ENCODE measurements around the gene KRT33B.

Gene KRT33B

DNA sequence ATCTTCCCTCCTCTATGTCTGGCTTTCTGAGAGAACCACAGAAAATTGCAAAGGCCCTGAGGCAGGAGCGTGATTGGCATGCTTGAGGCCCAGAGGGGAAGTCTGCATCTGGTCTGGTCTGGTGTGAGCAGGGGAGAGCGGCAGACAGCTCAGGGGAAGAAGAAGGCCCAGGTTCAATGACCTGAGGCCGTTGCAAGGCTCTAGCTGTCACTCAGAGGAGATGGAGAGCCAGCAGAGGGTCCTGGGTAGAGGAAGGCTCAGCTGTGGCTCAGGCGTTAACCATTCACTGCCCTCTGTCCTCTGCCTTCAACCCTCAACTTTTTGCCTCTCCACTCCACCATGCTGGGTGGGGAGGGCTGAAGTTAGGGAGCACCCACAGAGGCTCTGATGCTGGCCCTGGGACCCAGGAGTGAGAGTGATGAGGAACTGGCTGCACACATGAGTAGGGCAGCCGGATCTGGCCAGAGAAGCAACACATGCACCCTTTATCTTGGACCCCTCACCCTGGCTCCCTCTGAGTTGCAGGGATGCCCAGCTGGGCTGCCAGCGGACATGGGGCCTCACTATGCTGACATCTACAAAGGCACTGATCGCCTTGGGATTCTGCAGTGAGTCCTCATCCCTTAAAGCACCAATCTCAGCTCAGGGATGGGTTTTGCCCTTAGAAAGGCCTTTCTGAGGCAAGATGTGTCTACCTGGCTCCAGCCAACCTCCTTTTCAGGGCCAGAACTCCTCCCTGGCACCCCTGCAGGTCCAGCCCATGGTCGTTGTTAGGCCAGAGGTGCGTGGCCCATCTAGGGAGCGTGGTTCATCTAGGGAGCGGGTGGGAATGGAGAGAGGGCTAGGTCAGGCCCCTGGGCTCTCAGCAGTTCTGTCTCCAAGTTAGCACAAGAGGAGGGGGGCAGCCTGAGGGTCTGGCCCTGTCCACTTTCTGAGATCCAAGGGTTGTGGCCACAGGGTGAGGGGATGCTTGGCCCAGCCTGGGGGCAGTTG is 46.4 kb downstream of the KRT33B start:
- DNase-seq, result no peak

DNA sequence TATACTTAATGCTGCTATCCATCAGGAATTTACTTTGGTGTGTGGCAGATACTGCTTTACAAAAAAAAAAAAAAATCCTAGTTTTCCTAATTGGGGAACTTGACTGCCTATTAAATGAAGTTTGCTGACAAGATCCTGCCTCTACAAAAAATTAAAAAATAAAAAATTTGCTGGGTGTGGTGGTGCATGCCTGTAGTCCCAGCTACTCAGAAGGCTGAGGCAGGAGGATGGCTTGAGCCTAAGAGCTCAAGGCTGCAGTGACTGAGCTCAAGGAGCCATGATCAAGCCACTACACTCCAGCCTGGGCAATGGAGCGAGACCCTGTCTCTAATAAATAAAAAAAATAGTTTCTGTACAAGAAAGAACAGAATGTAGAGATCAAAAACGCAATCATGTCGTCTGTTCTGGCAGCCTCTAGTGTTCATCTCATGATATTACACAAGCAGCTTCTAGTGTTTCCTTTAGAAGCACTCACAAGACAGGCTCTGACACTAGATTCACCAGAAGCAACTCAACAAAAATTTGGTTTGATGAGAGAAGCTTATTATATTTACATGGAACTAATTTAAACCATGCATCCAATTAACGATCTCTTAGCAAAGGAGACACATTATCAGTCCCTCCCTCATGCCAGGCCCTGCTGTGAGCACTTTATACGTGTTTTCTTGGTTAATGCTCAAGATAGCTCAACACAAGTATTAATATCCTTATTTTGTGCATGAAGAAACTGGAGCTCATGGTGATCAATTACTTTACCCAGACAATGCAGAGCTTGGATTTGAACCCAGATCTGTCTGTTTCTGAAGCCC is 47.3 kb downstream of the KRT33B start:
- no peak for DNase-seq

DNA sequence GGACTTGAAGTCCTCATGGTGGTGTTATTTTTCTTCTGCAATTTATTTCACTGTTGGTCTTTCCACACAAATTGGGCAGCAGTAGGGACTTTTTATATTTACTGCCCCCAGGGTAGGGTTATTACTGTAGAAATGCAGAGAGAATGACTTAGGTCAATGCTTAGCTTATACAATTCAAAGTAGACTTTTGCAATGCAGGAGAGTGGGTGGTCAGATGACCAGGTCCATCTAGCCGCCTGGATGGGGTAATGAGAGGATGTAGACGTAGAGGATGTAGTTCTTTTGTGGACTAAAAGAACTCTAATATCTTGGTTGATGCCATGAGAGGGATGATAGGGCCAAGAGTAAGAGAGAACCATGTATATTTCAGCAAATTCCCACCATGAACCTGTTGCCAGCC is 51.4 kb downstream of the KRT33B start:
- no peak for DNase-seq

DNA sequence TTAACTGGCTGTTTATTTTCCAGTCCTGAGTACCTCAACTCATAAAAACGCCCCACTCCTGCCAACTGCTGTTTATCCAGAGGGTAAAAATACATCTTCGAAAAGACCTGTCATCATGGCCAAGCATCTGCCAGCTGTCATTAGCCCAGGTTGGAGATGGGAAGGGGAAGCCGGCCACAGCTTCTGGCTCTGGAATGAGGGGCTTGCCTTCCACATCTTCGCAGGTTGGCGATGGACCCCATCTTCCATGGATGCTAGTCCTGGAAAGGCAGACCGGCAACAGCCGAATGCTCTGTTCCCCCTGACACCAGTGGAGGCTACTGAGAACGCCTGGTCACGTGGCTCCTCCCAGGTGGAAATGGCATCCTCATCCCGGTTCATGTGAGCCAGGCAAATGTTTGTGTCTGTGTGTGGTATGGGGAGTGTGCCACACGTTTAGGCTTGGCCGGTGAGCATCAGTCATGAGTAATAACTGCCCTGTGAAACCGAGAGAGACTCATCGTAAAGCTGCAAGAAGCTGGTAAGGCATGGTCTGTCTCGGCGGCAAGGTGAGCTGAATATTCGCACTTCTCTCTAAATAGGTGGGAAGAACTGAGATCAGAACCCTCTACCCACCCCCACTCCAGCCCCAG is 53.7 kb downstream of the KRT33B start:
- DNase-seq, result no peak

DNA sequence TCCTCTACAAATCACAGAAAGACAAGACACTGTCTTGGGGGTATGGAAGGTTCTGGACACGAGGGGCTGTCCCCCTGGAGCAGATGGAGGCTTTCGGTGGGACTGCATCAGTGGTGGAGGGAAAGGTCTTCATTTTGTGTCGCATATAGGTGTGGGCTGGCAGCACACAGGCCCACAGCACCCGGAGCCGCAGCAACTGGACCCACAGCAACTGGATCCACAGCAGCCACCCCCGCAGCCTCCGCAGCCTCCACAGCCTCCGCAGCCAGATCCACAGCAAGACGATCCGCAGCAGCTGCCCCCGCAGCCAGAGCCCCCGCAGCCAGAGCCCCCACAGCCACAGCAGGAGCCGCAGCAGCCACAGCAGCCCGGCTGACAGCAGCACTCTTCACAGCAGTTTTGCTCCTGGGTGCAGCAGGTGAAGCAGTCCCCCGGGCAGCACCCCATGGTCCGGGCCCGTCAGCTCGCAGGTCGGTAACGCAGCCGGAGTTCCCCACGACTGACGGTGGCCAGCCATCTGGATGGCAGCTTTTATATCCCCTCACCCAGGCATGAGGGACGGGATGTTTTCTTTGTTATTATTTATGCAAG is 54.3 kb downstream of the KRT33B start, which contains the start of gene KRTAP17-1:
Gene KRTAP17-1 (minus strand): TSS at position 507 of the 591 bp plus-strand sequence. CDS start 60 bp downstream, at position 447.
- DNase-seq, result no peak

Measured in activated naive CD4-positive, alpha-beta T cell (primary cell).